GM23248 (cell line): ENCODE results near the gene ADAM12.

ENCODE experiments used
- EZH2 ChIP-seq: fragments of 200-600 bp; sonication (generic); IDR thresholded peaks from 2 replicates; pipeline ENCODE4 v1.6.1; 2018; ENCODE audit warnings: antibody characterized with exemption, mild to moderate bottlenecking; ENCODE audit not compliant: insufficient read depth, poor library complexity, severe bottlenecking
- EZH2phosphoT487 ChIP-seq: fragments of 200-600 bp; sonication (generic); IDR thresholded peaks from 2 replicates; pipeline ENCODE4 v1.6.1; 2018; ENCODE audit warnings: antibody characterized with exemption, moderate library complexity, mild to moderate bottlenecking, low read depth; ENCODE audit not compliant: insufficient read depth

- TF ChIP-seq EZH2 (no peak), EZH2phosphoT487 (peak; percentile 95)
Measured at GRCh38 chr10:126243971-126244370, 144.3 kb downstream of the ADAM12 start.
